A549 (cell line): Measurements from ENCODE around the gene TRAK2. TPM values are rescaled to one million over a fixed set of nuclear protein-coding genes. Genes with fewer than 3 reads are reported as not detected.

Source experiments
- ATAC-seq, 2 experiments: fragments of 200-7000 bp in 1 of 2; fragments of >200 bp in 1 of 2; cut with Nextera tagmentation in 1 of 2; cut with Tn5 transposase in 1 of 2; 3 replicates each; pipeline versions ENCODE4 v1.8.0 to v1.9.1; 2018 to 2020; ENCODE audit warnings: mild to moderate bottlenecking in 1 of 2, moderate library complexity in 1 of 2
- CTCF ChIA-PET: fragments of 300-600 bp; sonication (Branson Sonifier 250); formaldehyde crosslinking; extraction: SDS; loops from one replicate; lab custom pipeline; 2021; ENCODE audit warnings: antibody characterized with exemption, inconsistent platforms; lab: Yijun Ruan, JAX
- POLR2A ChIA-PET: fragments of 350-600 bp; formaldehyde crosslinking; extraction: SDS; loops from one replicate; lab custom pipeline; 2021; ENCODE audit warnings: antibody characterized with exemption, inconsistent platforms; lab: Yijun Ruan, JAX
- DNase-seq, 2 experiments: peaks; one replicate each; pipeline versions ENCODE4 v3.0.0 to v3.0.0-alpha.2; 2011 to 2016; ENCODE audit warnings: low read depth in 1 of 2, low spot score in 1 of 2
- FAIRE-seq: peaks from 2 replicates; lab custom pipeline; 2011; peaks lifted over from hg19 to GRCh38; lab: Jason Lieb, UNC
- H3K27ac ChIP-seq, 2 experiments: fragments of >200 bp; sonication (Bioruptor Twin); formaldehyde crosslinking; 3 replicates each; pipeline ENCODE4 v1.5.1; 2016 to 2017
- H3K4me1 ChIP-seq: fragments of >200 bp; sonication (Bioruptor Twin); formaldehyde crosslinking; 3 replicates; pipeline ENCODE4 v1.6.1; 2016
- H3K4me2 ChIP-seq: fragments of >200 bp; sonication (Bioruptor Twin); formaldehyde crosslinking; 3 replicates; pipeline ENCODE4 v1.6.1; 2016
- H3K4me3 ChIP-seq: fragments of >200 bp; sonication (Bioruptor Twin); formaldehyde crosslinking; 3 replicates; pipeline ENCODE4 v1.5.1; 2016
- H3K9me3 ChIP-seq: fragments of >200 bp; sonication (Bioruptor Twin); formaldehyde crosslinking; 3 replicates; pipeline ENCODE4 v1.6.1; 2016
- BHLHE40 ChIP-seq: IDR thresholded peaks from 2 replicates; pipeline ENCODE4 v1.6.1; 2012; ENCODE audit warnings: low read depth, low read length, inconsistent platforms
- CBX2 ChIP-seq: fragments of 200-600 bp; sonication (generic); IDR thresholded peaks from 2 replicates; pipeline ENCODE4 v1.6.1; 2016; ENCODE audit warnings: low read depth, mild to moderate bottlenecking, borderline replicate concordance
- FOSL2 ChIP-seq, 2 experiments: fragments of 450-650 bp in 1 of 2; fragments of >200 bp in 1 of 2; sonication (Bioruptor Twin) in 1 of 2; formaldehyde crosslinking; IDR thresholded peaks; 2 replicates each; pipeline versions ENCODE4 v1.5.0 to v1.6.1; 2016 to 2020; ENCODE audit warnings: mild to moderate bottlenecking in 1 of 2, moderate library complexity in 1 of 2
- FOXS1 ChIP-seq: fragments of 250-450 bp; sonication (Bioruptor Pico); IDR thresholded peaks from 2 replicates; pipeline ENCODE4 v1.5.0; 2020; ENCODE audit warnings: mild to moderate bottlenecking, moderate library complexity
- GATA3 ChIP-seq: IDR thresholded peaks from 2 replicates; pipeline ENCODE4 v1.6.1; 2012; ENCODE audit warnings: borderline replicate concordance
- HEYL ChIP-seq: fragments of 250-450 bp; sonication (Bioruptor Pico); IDR thresholded peaks from 2 replicates; pipeline ENCODE4 v1.8.0; 2021; ENCODE audit warnings: mild to moderate bottlenecking, moderate library complexity
- HOXB13 ChIP-seq: fragments of 250-450 bp; sonication (Bioruptor Pico); IDR thresholded peaks from 2 replicates; pipeline ENCODE4 v1.5.0; 2020; ENCODE audit warnings: low read depth, mild to moderate bottlenecking, moderate library complexity
- JUN ChIP-seq, 2 experiments: fragments of >200 bp; sonication (Bioruptor Twin); formaldehyde crosslinking; IDR thresholded peaks; 2 replicates in 1 of 2; 3 replicates in 1 of 2; pipeline ENCODE4 v1.6.1; 2016 to 2017
- MAFK ChIP-seq: fragments of 450-650 bp; IDR thresholded peaks from 2 replicates; pipeline ENCODE4 v1.6.1; 2014; ENCODE audit not compliant: partially characterized antibody
- MAZ ChIP-seq: fragments of 150-350 bp; IDR thresholded peaks from 2 replicates; pipeline ENCODE4 v1.6.1; 2014; ENCODE audit warnings: antibody characterized with exemption, low read depth, low read length, borderline replicate concordance
- MYC ChIP-seq: IDR thresholded peaks from 2 replicates; pipeline ENCODE4 v1.6.1; 2012; ENCODE audit warnings: mild to moderate bottlenecking, inconsistent platforms, low read length, improper control_type of control experiment, borderline replicate concordance
- NFE2L2 ChIP-seq: fragments of 150-350 bp; conservative IDR thresholded peaks from 2 replicates; pipeline ENCODE4 v1.6.1; 2014; ENCODE audit warnings: low read length
- NR3C1 ChIP-seq: fragments of >200 bp; sonication (Bioruptor Twin); formaldehyde crosslinking; IDR thresholded peaks from 3 replicates; pipeline ENCODE4 v1.6.1; 2017
- PHF8 ChIP-seq: fragments of 200-600 bp; sonication (generic); IDR thresholded peaks from 2 replicates; pipeline ENCODE4 v1.6.1; 2016; ENCODE audit warnings: low read depth, mild to moderate bottlenecking, antibody characterized with exemption, moderate library complexity, borderline replicate concordance
- POLR2A ChIP-seq: IDR thresholded peaks from 2 replicates; pipeline ENCODE4 v1.6.1; 2012; ENCODE audit warnings: mild to moderate bottlenecking, low read length
- RAD21 ChIP-seq, 2 experiments: fragments of >200 bp in 1 of 2; sonication (Bioruptor Twin) in 1 of 2; formaldehyde crosslinking in 1 of 2; IDR thresholded peaks in 1 of 2; conservative IDR thresholded peaks in 1 of 2; 2 replicates in 1 of 2; 3 replicates in 1 of 2; pipeline ENCODE4 v1.6.1; 2012 to 2018; ENCODE audit warnings: inconsistent platforms in 1 of 2
- RARB ChIP-seq: fragments of 250-450 bp; sonication (Bioruptor Pico); IDR thresholded peaks from 2 replicates; pipeline ENCODE4 v1.8.0; 2021; ENCODE audit warnings: mild to moderate bottlenecking, moderate library complexity
- RNF2 ChIP-seq: fragments of 200-600 bp; sonication (generic); IDR thresholded peaks from 2 replicates; pipeline ENCODE4 v1.6.1; 2016; ENCODE audit warnings: low read depth, mild to moderate bottlenecking, antibody characterized with exemption, moderate library complexity, borderline replicate concordance
- TFCP2L1 ChIP-seq: fragments of 250-450 bp; sonication (Bioruptor Pico); IDR thresholded peaks from 2 replicates; pipeline ENCODE4 v1.5.0; 2021; ENCODE audit warnings: mild to moderate bottlenecking
- TP53 ChIP-seq: fragments of 250-450 bp; sonication (Bioruptor Pico); IDR thresholded peaks from 2 replicates; pipeline ENCODE4 v1.5.0; 2021; ENCODE audit warnings: mild to moderate bottlenecking, moderate library complexity
- ZC3H11A ChIP-seq: fragments of 450-650 bp; IDR thresholded peaks from 2 replicates; pipeline ENCODE4 v1.6.1; 2014; ENCODE audit warnings: antibody characterized with exemption, mild to moderate bottlenecking
- ZSCAN20 ChIP-seq: fragments of 250-450 bp; sonication (Bioruptor Pico); IDR thresholded peaks from 2 replicates; pipeline ENCODE4 v1.8.0; 2022; ENCODE audit warnings: mild to moderate bottlenecking, moderate library complexity
- WGBS: methylation state at CpG from one replicate; pipeline ENCODE4 v1.1.6; 2017; ENCODE audit errors: missing lambda C conversion rate; 5-methylcytosine and 5-hydroxymethylcytosine counted together
- polyA minus RNA-seq: library from RNA; depleted of rRNA, polyadenylated mRNA; stranded (reverse); fragments of >200 nt; gene quantifications from 2 replicates; pipeline ENCODE4 v1.2.3, GENCODE V29; 2011; rRNA and poly(A)+ RNA removed
- polyA plus RNA-seq, 4 experiments: library from polyadenylated mRNA; depleted of rRNA in 3 of 4; stranded (reverse); fragments of >200 nt; fragmentation: RNase III in 1 of 4; extraction: RNeasy Plus Mini Kit Qiagen cat#74134 plus additional on column Dnase treatment in 1 of 4; gene quantifications; 2 replicates in 3 of 4; 3 replicates in 1 of 4; pipeline ENCODE4 v1.2.3, GENCODE V29; 2011 to 2017
- TF ChIP-seq, protein P1 (sequence below): fragments of >200 bp; sonication (Bioruptor Twin); formaldehyde crosslinking; IDR thresholded peaks from 3 replicates; pipeline ENCODE4 v1.5.1; 2016
- TF ChIP-seq, protein P2 (sequence below): fragments of 250-450 bp; sonication (Bioruptor Pico); IDR thresholded peaks from 2 replicates; pipeline ENCODE4 v1.5.0; 2021; ENCODE audit warnings: mild to moderate bottlenecking, moderate library complexity, borderline replicate concordance
- TF ChIP-seq, protein P3 (sequence below): fragments of >200 bp; sonication (Bioruptor Twin); formaldehyde crosslinking; IDR thresholded peaks from 3 replicates; pipeline ENCODE4 v1.6.1; 2016
- TF ChIP-seq, protein P4 (sequence below): fragments of 450-650 bp; IDR thresholded peaks from 2 replicates; pipeline ENCODE4 v1.6.1; 2014; ENCODE audit warnings: antibody characterized with exemption

The TRAK2 gene, protein sequence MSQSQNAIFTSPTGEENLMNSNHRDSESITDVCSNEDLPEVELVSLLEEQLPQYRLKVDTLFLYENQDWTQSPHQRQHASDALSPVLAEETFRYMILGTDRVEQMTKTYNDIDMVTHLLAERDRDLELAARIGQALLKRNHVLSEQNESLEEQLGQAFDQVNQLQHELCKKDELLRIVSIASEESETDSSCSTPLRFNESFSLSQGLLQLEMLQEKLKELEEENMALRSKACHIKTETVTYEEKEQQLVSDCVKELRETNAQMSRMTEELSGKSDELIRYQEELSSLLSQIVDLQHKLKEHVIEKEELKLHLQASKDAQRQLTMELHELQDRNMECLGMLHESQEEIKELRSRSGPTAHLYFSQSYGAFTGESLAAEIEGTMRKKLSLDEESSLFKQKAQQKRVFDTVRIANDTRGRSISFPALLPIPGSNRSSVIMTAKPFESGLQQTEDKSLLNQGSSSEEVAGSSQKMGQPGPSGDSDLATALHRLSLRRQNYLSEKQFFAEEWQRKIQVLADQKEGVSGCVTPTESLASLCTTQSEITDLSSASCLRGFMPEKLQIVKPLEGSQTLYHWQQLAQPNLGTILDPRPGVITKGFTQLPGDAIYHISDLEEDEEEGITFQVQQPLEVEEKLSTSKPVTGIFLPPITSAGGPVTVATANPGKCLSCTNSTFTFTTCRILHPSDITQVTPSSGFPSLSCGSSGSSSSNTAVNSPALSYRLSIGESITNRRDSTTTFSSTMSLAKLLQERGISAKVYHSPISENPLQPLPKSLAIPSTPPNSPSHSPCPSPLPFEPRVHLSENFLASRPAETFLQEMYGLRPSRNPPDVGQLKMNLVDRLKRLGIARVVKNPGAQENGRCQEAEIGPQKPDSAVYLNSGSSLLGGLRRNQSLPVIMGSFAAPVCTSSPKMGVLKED
- polyA plus RNA-seq (2011; rRNA removed) (22.4 and 23.2 TPM in 2 replicates), polyA plus RNA-seq (2017; fragmentation: RNase III; extraction: RNeasy Plus Mini Kit Qiagen cat#74134 plus additional on column Dnase treatment) (10.2 to 10.8 TPM (median 10.4 TPM) in 3 replicates), polyA minus RNA-seq (22.7 and 26.3 TPM in 2 replicates)
- 3.6 and 4.7 TPM in 2 replicates for polyA plus RNA-seq (2012; cell fraction: cytosol; rRNA removed)
- 2.1 and 3.3 TPM in 2 replicates for polyA plus RNA-seq (2012; cell fraction: nucleus; rRNA removed)

DNA sequence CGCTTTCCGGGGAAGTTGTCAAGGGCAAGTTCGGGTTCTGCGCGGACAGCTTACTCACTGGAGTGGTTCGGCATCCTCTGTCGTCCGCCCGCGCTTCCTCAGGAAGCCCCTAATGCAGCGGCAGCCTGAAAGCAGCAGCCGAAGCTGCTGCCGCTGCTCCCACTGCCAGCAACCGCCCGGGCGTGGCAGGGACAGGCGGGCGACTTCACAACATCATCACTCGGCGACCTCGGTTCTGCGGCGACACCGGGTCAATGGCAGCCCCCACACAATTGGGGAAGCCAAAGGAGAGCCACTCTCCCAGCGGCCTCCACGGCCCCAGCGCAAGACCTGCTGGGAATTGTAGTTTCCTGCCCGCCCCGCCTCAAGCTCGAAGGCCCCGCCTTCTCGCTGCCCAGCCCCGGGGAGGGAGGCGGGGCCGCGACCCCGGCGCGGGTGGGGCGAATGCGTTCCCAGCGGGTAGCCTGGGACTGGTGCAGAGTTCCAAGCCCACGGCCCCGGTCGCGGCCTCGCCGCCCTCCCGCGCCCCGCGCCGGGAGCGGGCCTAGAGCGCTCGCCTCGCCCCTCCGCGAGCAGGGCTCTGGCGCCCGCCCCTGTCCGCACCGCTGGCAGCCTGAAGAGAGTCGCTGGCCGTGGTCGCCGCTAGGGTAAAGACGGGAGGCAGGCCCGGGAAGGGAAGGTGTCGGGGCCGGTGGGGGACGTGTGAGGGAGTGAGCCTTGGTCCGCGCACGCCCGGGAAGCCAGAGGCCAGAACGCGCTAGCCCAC, at the start of gene TRAK2, which contains the start of gene STRADB:
TSS of gene TRAK2 (minus strand) at position 167 of the 766 bp plus-strand sequence. CDS start 30,951 bp downstream, outside the sequence.
TSS of gene STRADB (plus strand) at position 449 of the 766 bp plus-strand sequence. CDS start 3,101 bp downstream, outside the sequence.
- peak; percentile 73 for TF ChIP-seq PHF8
- TF ChIP-seq, protein P1, sequence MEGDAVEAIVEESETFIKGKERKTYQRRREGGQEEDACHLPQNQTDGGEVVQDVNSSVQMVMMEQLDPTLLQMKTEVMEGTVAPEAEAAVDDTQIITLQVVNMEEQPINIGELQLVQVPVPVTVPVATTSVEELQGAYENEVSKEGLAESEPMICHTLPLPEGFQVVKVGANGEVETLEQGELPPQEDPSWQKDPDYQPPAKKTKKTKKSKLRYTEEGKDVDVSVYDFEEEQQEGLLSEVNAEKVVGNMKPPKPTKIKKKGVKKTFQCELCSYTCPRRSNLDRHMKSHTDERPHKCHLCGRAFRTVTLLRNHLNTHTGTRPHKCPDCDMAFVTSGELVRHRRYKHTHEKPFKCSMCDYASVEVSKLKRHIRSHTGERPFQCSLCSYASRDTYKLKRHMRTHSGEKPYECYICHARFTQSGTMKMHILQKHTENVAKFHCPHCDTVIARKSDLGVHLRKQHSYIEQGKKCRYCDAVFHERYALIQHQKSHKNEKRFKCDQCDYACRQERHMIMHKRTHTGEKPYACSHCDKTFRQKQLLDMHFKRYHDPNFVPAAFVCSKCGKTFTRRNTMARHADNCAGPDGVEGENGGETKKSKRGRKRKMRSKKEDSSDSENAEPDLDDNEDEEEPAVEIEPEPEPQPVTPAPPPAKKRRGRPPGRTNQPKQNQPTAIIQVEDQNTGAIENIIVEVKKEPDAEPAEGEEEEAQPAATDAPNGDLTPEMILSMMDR = peak; percentile 7; the same call in 1 of the 3 replicates
- TF ChIP-seq MYC = peak; percentile 49; the same call in 1 of the 2 replicates
- no peak for TF ChIP-seq MAZ
- TF ChIP-seq JUN (IDR thresholded peaks at IDR 0.05) = peak; percentile 76 to 82; a peak in 4 of 5 replicates
- TF ChIP-seq, protein P2, sequence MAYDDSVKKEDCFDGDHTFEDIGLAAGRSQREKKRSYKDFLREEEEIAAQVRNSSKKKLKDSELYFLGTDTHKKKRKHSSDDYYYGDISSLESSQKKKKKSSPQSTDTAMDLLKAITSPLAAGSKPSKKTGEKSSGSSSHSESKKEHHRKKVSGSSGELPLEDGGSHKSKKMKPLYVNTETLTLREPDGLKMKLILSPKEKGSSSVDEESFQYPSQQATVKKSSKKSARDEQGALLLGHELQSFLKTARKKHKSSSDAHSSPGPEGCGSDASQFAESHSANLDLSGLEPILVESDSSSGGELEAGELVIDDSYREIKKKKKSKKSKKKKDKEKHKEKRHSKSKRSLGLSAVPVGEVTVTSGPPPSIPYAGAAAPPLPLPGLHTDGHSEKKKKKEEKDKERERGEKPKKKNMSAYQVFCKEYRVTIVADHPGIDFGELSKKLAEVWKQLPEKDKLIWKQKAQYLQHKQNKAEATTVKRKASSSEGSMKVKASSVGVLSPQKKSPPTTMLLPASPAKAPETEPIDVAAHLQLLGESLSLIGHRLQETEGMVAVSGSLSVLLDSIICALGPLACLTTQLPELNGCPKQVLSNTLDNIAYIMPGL (CRISPR knock-in tag) = 0 out of 2 replicates have a peak, but pooled peaks have one; percentile 31
- no peak for TF ChIP-seq ZSCAN20 (CRISPR knock-in tag)
- peak; percentile 89 for TF ChIP-seq POLR2A
- TF ChIP-seq, protein P3, sequence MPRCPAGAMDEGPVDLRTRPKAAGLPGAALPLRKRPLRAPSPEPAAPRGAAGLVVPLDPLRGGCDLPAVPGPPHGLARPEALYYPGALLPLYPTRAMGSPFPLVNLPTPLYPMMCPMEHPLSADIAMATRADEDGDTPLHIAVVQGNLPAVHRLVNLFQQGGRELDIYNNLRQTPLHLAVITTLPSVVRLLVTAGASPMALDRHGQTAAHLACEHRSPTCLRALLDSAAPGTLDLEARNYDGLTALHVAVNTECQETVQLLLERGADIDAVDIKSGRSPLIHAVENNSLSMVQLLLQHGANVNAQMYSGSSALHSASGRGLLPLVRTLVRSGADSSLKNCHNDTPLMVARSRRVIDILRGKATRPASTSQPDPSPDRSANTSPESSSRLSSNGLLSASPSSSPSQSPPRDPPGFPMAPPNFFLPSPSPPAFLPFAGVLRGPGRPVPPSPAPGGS = peak; percentile 5; the same call in 1 of the 3 replicates
- TF ChIP-seq HOXB13 = no peak
- TF ChIP-seq RAD21 (conservative IDR thresholded peaks at IDR 0.05 in 1 of 2, IDR thresholded peaks at IDR 0.05 in 1 of 2) = no peak
- no peak for TF ChIP-seq FOSL2 (IDR thresholded peaks at IDR 0.05)
- TF ChIP-seq FOSL2 (CRISPR knock-in tag; IDR thresholded peaks at IDR 0.05) = 0 out of 2 replicates have a peak, but pooled peaks have one; percentile 1
- TF ChIP-seq NR3C1 = no peak
- Histone ChIP-seq H3K4me2 (peak within 1 kb of the TSS; percentile 90), H3K4me1 (peaks cover 17% of the 10 kb centered on the region; the same call in 1 of the 3 replicates), H3K27ac (peak within 1 kb of the TSS; percentile 79 to 92), H3K4me3 (peak within 1 kb of the TSS; percentile 80), H3K9me3 (no peaks in the 10 kb centered on the region)
- ChIA-PET POLR2A (interaction anchor here (0.6 to 1.7 kb wide), 11 partner anchors 12 to 383 kb away, joined by 3 to 9 read pairs (median 3); partner anchors contain the start of gene ALS2), CTCF (interaction anchor here (0.9 to 1.6 kb wide), 4 partner anchors 10 to 219 kb away, joined by 3 to 7 read pairs (median 4); no protein-coding TSS in a partner anchor)
- FAIRE-seq (no peak), DNase-seq (peak; percentile 89 to 96), ATAC-seq (peak; percentile 96 to 97)
- WGBS = under 1% methylated on average over 23 of the region's 78 CpGs

DNA sequence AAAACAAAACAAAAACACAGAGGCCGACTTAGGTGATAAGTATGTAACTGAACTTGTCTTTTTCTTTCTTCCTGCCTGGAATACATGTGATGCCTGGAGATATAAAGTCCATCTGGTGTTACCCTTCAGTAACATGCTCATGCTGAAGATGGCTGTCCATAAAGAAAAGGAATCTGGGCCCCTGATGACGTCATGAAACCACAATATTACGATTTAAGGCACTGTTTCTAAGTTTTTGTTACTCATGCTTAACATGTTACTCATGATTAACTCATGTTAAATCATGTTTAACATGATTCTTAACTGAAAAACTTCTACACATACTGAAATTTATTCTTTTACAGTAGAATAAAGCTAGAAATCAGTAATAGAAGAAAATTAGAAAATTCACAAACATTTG, 49.3 kb upstream of the TRAK2 start:
- 36% methylated on average over 3 of the region's 3 CpGs for WGBS
- TF ChIP-seq MAFK (no peak), GATA3 (no peak), RNF2 (no peak), NFE2L2 (no peak), BHLHE40 (no peak), TP53 (no peak), ZC3H11A (no peak), HEYL (CRISPR knock-in tag) (no peak), RARB (CRISPR knock-in tag) (no peak), CBX2 (no peak), TFCP2L1 (CRISPR knock-in tag) (no peak), FOXS1 (CRISPR knock-in tag) (no peak)
- TF ChIP-seq, protein P4, sequence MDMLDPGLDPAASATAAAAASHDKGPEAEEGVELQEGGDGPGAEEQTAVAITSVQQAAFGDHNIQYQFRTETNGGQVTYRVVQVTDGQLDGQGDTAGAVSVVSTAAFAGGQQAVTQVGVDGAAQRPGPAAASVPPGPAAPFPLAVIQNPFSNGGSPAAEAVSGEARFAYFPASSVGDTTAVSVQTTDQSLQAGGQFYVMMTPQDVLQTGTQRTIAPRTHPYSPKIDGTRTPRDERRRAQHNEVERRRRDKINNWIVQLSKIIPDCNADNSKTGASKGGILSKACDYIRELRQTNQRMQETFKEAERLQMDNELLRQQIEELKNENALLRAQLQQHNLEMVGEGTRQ = no peak

More for the DNA sequence above, 49.3 kb upstream of the TRAK2 start:
- H3K27ac ChIP-seq = no peak overlapping the region
- H3K4me1 ChIP-seq = no peaks in the 10 kb centered on the region
- H3K4me3 ChIP-seq = no peak overlapping the region
- no peak for FAIRE-seq
- ATAC-seq = no peak
- DNase-seq = no peak
- ChIA-PET CTCF (no interaction called here), POLR2A (no interaction called here)
- peaks cover 16% of the 10 kb centered on the region for H3K9me3 ChIP-seq
- H3K4me2 ChIP-seq = no peak overlapping the region
